ENCODE results near the gene C1orf21. TPM values are rescaled to one million over a fixed set of nuclear protein-coding genes. Genes with fewer than 3 reads are reported as not detected.

The C1orf21 gene
- total RNA-seq, 1 donor from 2014 or later, result 4.1 TPM

- H3K27ac Mint-ChIP-seq, result no peak overlapping the region
- H3K4me1 Mint-ChIP-seq (ENCODE audit: low read depth), result no peaks in the 10 kb centered on the region
- peaks cover 3% of the 10 kb centered on the region for H3K9me3 Mint-ChIP-seq
- H3K4me3 Mint-ChIP-seq, result no peak overlapping the region
- intact Hi-C loops (cut with micrococcal nuclease), result no loop called here
- no peak for DNase-seq (ENCODE audit: low spot score)
- H3K36me3 Mint-ChIP-seq (ENCODE audit: low read depth), result no peaks in the 10 kb centered on the region
- peaks cover 2% of the 10 kb centered on the region for H3K27me3 Mint-ChIP-seq (ENCODE audit: insufficient read depth)
Observed at GRCh38 chr1:184649451-184649888, 262.6 kb downstream of the C1orf21 start.

- Mint-ChIP-seq H3K4me1 (ENCODE audit: low read depth) (no peaks in the 10 kb centered on the region), H3K9me3 (peaks cover 3% of the 10 kb centered on the region), H3K27me3 (ENCODE audit: insufficient read depth) (peaks cover 3% of the 10 kb centered on the region), H3K4me3 (no peak overlapping the region), H3K36me3 (ENCODE audit: low read depth) (no peaks in the 10 kb centered on the region), H3K27ac (no peak overlapping the region)
- intact Hi-C loops (cut with micrococcal nuclease), result no loop called here
- DNase-seq (ENCODE audit: low spot score), result no peak
Observed at GRCh38 chr1:184650177-184650866, 263.5 kb downstream of the C1orf21 start.

GRCh38 chr1:184655185-184655584, 268.4 kb downstream of the C1orf21 start:
- Mint-ChIP-seq H3K27ac (no peak overlapping the region), H3K9me3 (peaks cover 3% of the 10 kb centered on the region), H3K4me3 (no peak overlapping the region), H3K27me3 (ENCODE audit: insufficient read depth) (peaks cover 16% of the 10 kb centered on the region), H3K36me3 (ENCODE audit: low read depth) (no peaks in the 10 kb centered on the region), H3K4me1 (ENCODE audit: low read depth) (no peaks in the 10 kb centered on the region)
- DNase-seq (ENCODE audit: low spot score), result no peak
- intact Hi-C loops (cut with micrococcal nuclease), result no loop called here

GRCh38 chr1:184656221-184656620, 269.4 kb downstream of the C1orf21 start:
- Mint-ChIP-seq H3K4me1 (ENCODE audit: low read depth) (no peaks in the 10 kb centered on the region), H3K27ac (no peak overlapping the region), H3K9me3 (peaks cover 3% of the 10 kb centered on the region), H3K36me3 (ENCODE audit: low read depth) (no peaks in the 10 kb centered on the region), H3K27me3 (ENCODE audit: insufficient read depth) (peaks cover 16% of the 10 kb centered on the region), H3K4me3 (no peak overlapping the region)
- intact Hi-C loops (cut with micrococcal nuclease), result no loop called here
- no peak for DNase-seq (ENCODE audit: low spot score)

- DNase-seq (ENCODE audit: low spot score), result no peak
- H3K4me1 Mint-ChIP-seq (ENCODE audit: low read depth), result no peaks in the 10 kb centered on the region
- H3K27ac Mint-ChIP-seq, result no peak overlapping the region
- intact Hi-C loops (cut with micrococcal nuclease), result no loop called here
- H3K9me3 Mint-ChIP-seq, result no peaks in the 10 kb centered on the region
- H3K27me3 Mint-ChIP-seq (ENCODE audit: insufficient read depth), result peaks cover 17% of the 10 kb centered on the region
- no peak overlapping the region for H3K4me3 Mint-ChIP-seq
- no peaks in the 10 kb centered on the region for H3K36me3 Mint-ChIP-seq (ENCODE audit: low read depth)
Observed at GRCh38 chr1:184658055-184658454, 271.2 kb downstream of the C1orf21 start.

GRCh38 chr1:184660462-184661191, 273.8 kb downstream of the C1orf21 start:
- H3K4me3 Mint-ChIP-seq, result no peak overlapping the region
- DNase-seq (ENCODE audit: low spot score), result no peak
- no peak overlapping the region for H3K27ac Mint-ChIP-seq
- no peaks in the 10 kb centered on the region for H3K9me3 Mint-ChIP-seq
- peaks cover 20% of the 10 kb centered on the region for H3K27me3 Mint-ChIP-seq (ENCODE audit: insufficient read depth)
- intact Hi-C loops (cut with micrococcal nuclease), result loop anchor here (10.0 kb wide), 1 partner anchor 436 kb away; no protein-coding TSS in a partner anchor
- no peaks in the 10 kb centered on the region for H3K36me3 Mint-ChIP-seq (ENCODE audit: low read depth)
- H3K4me1 Mint-ChIP-seq (ENCODE audit: low read depth), result no peaks in the 10 kb centered on the region

GRCh38 chr1:184661801-184662200, 275.0 kb downstream of the C1orf21 start:
- DNase-seq (ENCODE audit: low spot score), result no peak
- intact Hi-C loops (cut with micrococcal nuclease), result loop anchor here (10.0 kb wide), 1 partner anchor 437 kb away; no protein-coding TSS in a partner anchor
- Mint-ChIP-seq H3K27me3 (ENCODE audit: insufficient read depth) (peaks cover 21% of the 10 kb centered on the region), H3K4me3 (no peak overlapping the region), H3K4me1 (ENCODE audit: low read depth) (no peaks in the 10 kb centered on the region), H3K27ac (no peak overlapping the region), H3K36me3 (ENCODE audit: low read depth) (no peaks in the 10 kb centered on the region), H3K9me3 (no peaks in the 10 kb centered on the region)

GRCh38 chr1:184664042-184664660, 277.3 kb downstream of the C1orf21 start:
- H3K36me3 Mint-ChIP-seq (ENCODE audit: low read depth), result no peaks in the 10 kb centered on the region
- no peak overlapping the region for H3K4me3 Mint-ChIP-seq
- H3K27me3 Mint-ChIP-seq (ENCODE audit: insufficient read depth), result peaks cover 18% of the 10 kb centered on the region
- H3K27ac Mint-ChIP-seq, result no peak overlapping the region
- intact Hi-C loops (cut with micrococcal nuclease), result loop anchor here (1.0 to 10.0 kb wide), 2 partner anchors 439 to 589 kb away; no protein-coding TSS in a partner anchor
- no peaks in the 10 kb centered on the region for H3K9me3 Mint-ChIP-seq
- no peaks in the 10 kb centered on the region for H3K4me1 Mint-ChIP-seq (ENCODE audit: low read depth)
- DNase-seq (ENCODE audit: low spot score), result peak; percentile 13

- Mint-ChIP-seq H3K9me3 (no peaks in the 10 kb centered on the region), H3K4me3 (no peak overlapping the region), H3K27ac (no peak overlapping the region), H3K4me1 (ENCODE audit: low read depth) (no peaks in the 10 kb centered on the region), H3K36me3 (ENCODE audit: low read depth) (no peaks in the 10 kb centered on the region), H3K27me3 (ENCODE audit: insufficient read depth) (peaks cover 18% of the 10 kb centered on the region)
- intact Hi-C loops (cut with micrococcal nuclease), result loop anchor here (1.0 to 10.0 kb wide), 2 partner anchors 440 to 589 kb away; no protein-coding TSS in a partner anchor
- DNase-seq (ENCODE audit: low spot score), result no peak
Observed at GRCh38 chr1:184664661-184665060, 277.8 kb downstream of the C1orf21 start.

- H3K27me3 Mint-ChIP-seq (ENCODE audit: insufficient read depth), result peaks cover 18% of the 10 kb centered on the region
- DNase-seq (ENCODE audit: low spot score), result no peak
- no peaks in the 10 kb centered on the region for H3K9me3 Mint-ChIP-seq
Observed at GRCh38 chr1:184665360-184665759, 278.5 kb downstream of the C1orf21 start.

GRCh38 chr1:184669391-184669790, 282.6 kb downstream of the C1orf21 start:
- intact Hi-C loops (cut with micrococcal nuclease), result loop anchor here (10.0 kb wide), 1 partner anchor 445 kb away; no protein-coding TSS in a partner anchor
- no peak for DNase-seq (ENCODE audit: low spot score)

More at GRCh38 chr1:184665360-184665759, 278.5 kb downstream of the C1orf21 start:
- Mint-ChIP-seq H3K27ac (no peak overlapping the region), H3K36me3 (ENCODE audit: low read depth) (no peaks in the 10 kb centered on the region), H3K4me1 (ENCODE audit: low read depth) (no peaks in the 10 kb centered on the region), H3K4me3 (no peak overlapping the region)
- intact Hi-C loops (cut with micrococcal nuclease), result loop anchor here (10.0 kb wide), 1 partner anchor 441 kb away; no protein-coding TSS in a partner anchor

GRCh38 chr1:184672013-184672726, 285.3 kb downstream of the C1orf21 start:
- H3K9me3 Mint-ChIP-seq, result no peaks in the 10 kb centered on the region
- no peak overlapping the region for H3K4me3 Mint-ChIP-seq
- H3K36me3 Mint-ChIP-seq (ENCODE audit: low read depth), result no peaks in the 10 kb centered on the region
- peaks cover 26% of the 10 kb centered on the region for H3K27me3 Mint-ChIP-seq (ENCODE audit: insufficient read depth)
- H3K27ac Mint-ChIP-seq, result no peak overlapping the region
- intact Hi-C loops (cut with micrococcal nuclease), result no loop called here
- DNase-seq (ENCODE audit: low spot score), result no peak
- H3K4me1 Mint-ChIP-seq (ENCODE audit: low read depth), result no peaks in the 10 kb centered on the region

More at GRCh38 chr1:184669391-184669790, 282.6 kb downstream of the C1orf21 start:
- no peak overlapping the region for H3K4me3 Mint-ChIP-seq
- H3K27me3 Mint-ChIP-seq (ENCODE audit: insufficient read depth), result peaks cover 29% of the 10 kb centered on the region
- no peak overlapping the region for H3K27ac Mint-ChIP-seq
- no peaks in the 10 kb centered on the region for H3K4me1 Mint-ChIP-seq (ENCODE audit: low read depth)
- no peaks in the 10 kb centered on the region for H3K9me3 Mint-ChIP-seq
- no peaks in the 10 kb centered on the region for H3K36me3 Mint-ChIP-seq (ENCODE audit: low read depth)
